EH (cell line): ENCODE measurements around the gene QPCT.
A peak's percentile ranks its signal among the peaks of the same experiment; 100 is the strongest.
"Not testable (repeated sequence)": the region's sequence is repeated elsewhere in the genome, so short reads cannot be mapped to it uniquely, and the experiment has no call there.

ENCODE experiments used
- DNase-seq: peaks from one replicate; pipeline ENCODE4 v3.0.0-alpha.2; 2015; ENCODE audit warnings: low read depth

Gene QPCT

GRCh38 chr2:37344453-37345361, at the start of gene QPCT:
TSS of gene QPCT (plus strand) at chr2:37344630. CDS start at chr2:37344732, 102 bp downstream.
- DNase-seq: peak; percentile 71

- not testable (repeated sequence) for DNase-seq
Observed at GRCh38 chr2:37294858-37295257, 49.6 kb upstream of the QPCT start.

GRCh38 chr2:37295469-37296073, 48.9 kb upstream of the QPCT start:
- no peak for DNase-seq

- no peak for DNase-seq
Observed at GRCh38 chr2:37297632-37298031, 46.8 kb upstream of the QPCT start.

- DNase-seq: no peak
Observed at GRCh38 chr2:37300146-37300545, 44.3 kb upstream of the QPCT start.

- DNase-seq: no peak
Observed at GRCh38 chr2:37300578-37300977, 43.9 kb upstream of the QPCT start.

- DNase-seq: peak; percentile 23
Observed at GRCh38 chr2:37301408-37301807, 43.0 kb upstream of the QPCT start.

GRCh38 chr2:37302701-37303252, 41.7 kb upstream of the QPCT start:
- no peak for DNase-seq

GRCh38 chr2:37306024-37306423, 38.4 kb upstream of the QPCT start:
- no peak for DNase-seq

- no peak for DNase-seq
Observed at GRCh38 chr2:37307500-37307899, 36.9 kb upstream of the QPCT start.

- DNase-seq: no peak
Observed at GRCh38 chr2:37315364-37315763, 29.1 kb upstream of the QPCT start.

- DNase-seq: no peak
Observed at GRCh38 chr2:37316181-37316580, 28.2 kb upstream of the QPCT start.

GRCh38 chr2:37317746-37318145, 26.7 kb upstream of the QPCT start:
- no peak for DNase-seq

GRCh38 chr2:37318401-37318800, 26.0 kb upstream of the QPCT start:
- DNase-seq: peak; percentile 70

GRCh38 chr2:37319754-37320609, 24.4 kb upstream of the QPCT start:
- no peak for DNase-seq

GRCh38 chr2:37321029-37321682, 23.3 kb upstream of the QPCT start:
- no peak for DNase-seq

GRCh38 chr2:37322368-37322767, 22.1 kb upstream of the QPCT start:
- DNase-seq: peak; percentile 49

GRCh38 chr2:37323176-37323780, 21.2 kb upstream of the QPCT start:
- DNase-seq: peak; percentile 14

- peak; percentile 49 for DNase-seq
Observed at GRCh38 chr2:37323781-37324535, 20.5 kb upstream of the QPCT start.

- DNase-seq: peak; percentile 78
Observed at GRCh38 chr2:37324536-37324785, 20.0 kb upstream of the QPCT start.
